KOPT-K1 (cell line): ENCODE measurements around the gene SPINT2.
A peak's percentile ranks its signal among the peaks of the same experiment; 100 is the strongest.

Source experiments
- H3K27ac ChIP-seq: fragments of 200-600 bp; sonication (generic); 2 replicates; pipeline ENCODE4 v1.5.1; 2016; ENCODE audit warnings: antibody characterized with exemption, mild to moderate bottlenecking, low read depth, low read length; ENCODE audit not compliant: poor library complexity, severe bottlenecking
- H3K36me3 ChIP-seq: fragments of 200-600 bp; sonication (generic); 2 replicates; pipeline ENCODE4 v1.5.1; 2017; ENCODE audit warnings: antibody characterized with exemption, mild to moderate bottlenecking, low read length, moderate library complexity; ENCODE audit not compliant: insufficient read depth
- H3K9me3 ChIP-seq: fragments of 200-600 bp; sonication (generic); 2 replicates; pipeline ENCODE4 v1.5.1; 2017; ENCODE audit warnings: antibody characterized with exemption, low read length, mild to moderate bottlenecking; ENCODE audit not compliant: insufficient read depth, poor library complexity, severe bottlenecking

Gene SPINT2

GRCh38 chr19:38310279-38310670 lies 45.9 kb downstream of the SPINT2 start:
- peaks cover 25% of the 10 kb centered on the region for H3K36me3 ChIP-seq
- H3K27ac ChIP-seq, result no peak overlapping the region
- no peaks in the 10 kb centered on the region for H3K9me3 ChIP-seq

GRCh38 chr19:38310986-38311385 lies 46.6 kb downstream of the SPINT2 start:
- no peaks in the 10 kb centered on the region for H3K9me3 ChIP-seq
- H3K36me3 ChIP-seq, result peaks cover 25% of the 10 kb centered on the region
- H3K27ac ChIP-seq, result no peak overlapping the region

GRCh38 chr19:38315657-38316476 lies 51.5 kb downstream of the SPINT2 start, which contains the start of gene YIF1B:
TSS of gene YIF1B (minus strand) at chr19:38315947. CDS start at chr19:38315917, 30 bp downstream.
- H3K9me3 ChIP-seq, result no peaks in the 10 kb centered on the region
- H3K27ac ChIP-seq, result peak within 1 kb of the TSS; percentile 72

GRCh38 chr19:38316477-38317067 lies 52.2 kb downstream of the SPINT2 start:
- peak overlapping the region; percentile 32 for H3K27ac ChIP-seq

More at GRCh38 chr19:38315657-38316476, 51.5 kb downstream of the SPINT2 start, which contains the start of gene YIF1B:
- H3K36me3 ChIP-seq, result no peaks in the 10 kb centered on the region

GRCh38 chr19:38317104-38317612 lies 52.8 kb downstream of the SPINT2 start:
- H3K36me3 ChIP-seq, result no peaks in the 10 kb centered on the region
- H3K9me3 ChIP-seq, result no peaks in the 10 kb centered on the region
- H3K27ac ChIP-seq, result no peak overlapping the region

More at GRCh38 chr19:38316477-38317067, 52.2 kb downstream of the SPINT2 start:
- H3K9me3 ChIP-seq, result no peaks in the 10 kb centered on the region
- H3K36me3 ChIP-seq, result no peaks in the 10 kb centered on the region

- no peak overlapping the region for H3K27ac ChIP-seq
Measured at GRCh38 chr19:38318660-38319059, 54.3 kb downstream of the SPINT2 start.

GRCh38 chr19:38319421-38320258 lies 55.3 kb downstream of the SPINT2 start, which contains the start of gene KCNK6:
TSS of gene KCNK6 (plus strand) at chr19:38319845. CDS start at chr19:38319951, 106 bp downstream.
- no peaks in the 10 kb centered on the region for H3K36me3 ChIP-seq
- H3K27ac ChIP-seq, result no peak within 1 kb of the TSS

More at GRCh38 chr19:38318660-38319059, 54.3 kb downstream of the SPINT2 start:
- no peaks in the 10 kb centered on the region for H3K36me3 ChIP-seq
- no peaks in the 10 kb centered on the region for H3K9me3 ChIP-seq

GRCh38 chr19:38320969-38321339 lies 56.6 kb downstream of the SPINT2 start:
- Histone ChIP-seq H3K27ac (no peak overlapping the region), H3K36me3 (no peaks in the 10 kb centered on the region), H3K9me3 (no peaks in the 10 kb centered on the region)

More at GRCh38 chr19:38319421-38320258, 55.3 kb downstream of the SPINT2 start, which contains the start of gene KCNK6:
- no peaks in the 10 kb centered on the region for H3K9me3 ChIP-seq

- Histone ChIP-seq H3K27ac (no peak overlapping the region), H3K9me3 (no peaks in the 10 kb centered on the region), H3K36me3 (no peaks in the 10 kb centered on the region)
Measured at GRCh38 chr19:38321646-38322196, 57.3 kb downstream of the SPINT2 start.

GRCh38 chr19:38323291-38323690 lies 58.9 kb downstream of the SPINT2 start:
- Histone ChIP-seq H3K36me3 (no peaks in the 10 kb centered on the region), H3K9me3 (no peaks in the 10 kb centered on the region), H3K27ac (no peak overlapping the region)

GRCh38 chr19:38324431-38324830 lies 60.1 kb downstream of the SPINT2 start:
- Histone ChIP-seq H3K9me3 (no peaks in the 10 kb centered on the region), H3K36me3 (no peaks in the 10 kb centered on the region), H3K27ac (no peak overlapping the region)

GRCh38 chr19:38326591-38326990 lies 62.2 kb downstream of the SPINT2 start:
- H3K9me3 ChIP-seq, result no peaks in the 10 kb centered on the region

GRCh38 chr19:38329651-38330050 lies 65.3 kb downstream of the SPINT2 start:
- Histone ChIP-seq H3K36me3 (no peaks in the 10 kb centered on the region), H3K27ac (no peak overlapping the region), H3K9me3 (no peaks in the 10 kb centered on the region)

More at GRCh38 chr19:38326591-38326990, 62.2 kb downstream of the SPINT2 start:
- no peaks in the 10 kb centered on the region for H3K36me3 ChIP-seq
- no peak overlapping the region for H3K27ac ChIP-seq

- no peaks in the 10 kb centered on the region for H3K36me3 ChIP-seq
- H3K9me3 ChIP-seq, result no peaks in the 10 kb centered on the region
- no peak overlapping the region for H3K27ac ChIP-seq
Measured at GRCh38 chr19:38331728-38332127, 67.4 kb downstream of the SPINT2 start.
